ENCODE data around the gene SURF1.

- TF ChIP-seq POLR2A (IDR thresholded peaks at IDR 0.05; ENCODE audit: low read depth, low read length) = no peak
- no peak for TF ChIP-seq TAF1 (IDR thresholded peaks at IDR 0.05; ENCODE audit: borderline replicate concordance, low read depth, low read length)
- TF ChIP-seq POLR2AphosphoS5 (IDR thresholded peaks at IDR 0.05; ENCODE audit: low read depth, low read length) = no peak
Measured at GRCh38 chr9:133322701-133323100, 33.6 kb downstream of the SURF1 start.
